ENCODE data around the gene RAB31. TPM values are rescaled to one million over a fixed set of nuclear protein-coding genes. Genes with fewer than 3 reads are reported as not detected.
A peak's percentile ranks its signal among the peaks of the same experiment; 100 is the strongest.

RAB31 gene
- total RNA-seq, 4 donors from 2014 or later, result 27.1 to 54.4 (median 44.3) TPM

- no peak for TF ChIP-seq CTCF (IDR thresholded peaks at IDR 0.05)
- TF ChIP-seq POLR2A (IDR thresholded peaks at IDR 0.05), result no peak
- TF ChIP-seq EP300 (IDR thresholded peaks at IDR 0.05), result peak in 1 of 2 donors; percentile 57
These were observed 54.4 kb downstream of the RAB31 start for GRCh38 chr18:9762526-9762925.

GRCh38 chr18:9763157-9763556, 55.1 kb downstream of the RAB31 start:
- TF ChIP-seq CTCF (IDR thresholded peaks at IDR 0.05) (no peak), EP300 (IDR thresholded peaks at IDR 0.05) (no peak), POLR2A (IDR thresholded peaks at IDR 0.05) (no peak)
- Histone ChIP-seq H3K4me3 (no peak overlapping the region), H3K4me1 (peaks cover 0 to 28% (median 3%) of the 10 kb centered on the region in 4 donors), H3K36me3 (no peaks in the 10 kb centered on the region), H3K9me3 (no peaks in the 10 kb centered on the region), H3K27ac (peak overlapping the region in 1 of 4 donors; percentile 15), H3K27me3 (no peaks in the 10 kb centered on the region)
- DNase-seq (ENCODE audit: low spot score in 2 of 2), result no peak
- WGBS, 2 donors, result 94 to 96% methylated on average over 5 of the region's 5 CpGs

More at GRCh38 chr18:9762526-9762925, 54.4 kb downstream of the RAB31 start:
- Histone ChIP-seq H3K4me1 (peaks cover 0 to 28% (median 3%) of the 10 kb centered on the region in 4 donors), H3K4me3 (no peak overlapping the region), H3K27me3 (no peaks in the 10 kb centered on the region), H3K36me3 (no peaks in the 10 kb centered on the region), H3K27ac (peak overlapping the region in 1 of 4 donors; percentile 22), H3K9me3 (no peaks in the 10 kb centered on the region)
- no peak for DNase-seq (ENCODE audit: low spot score in 2 of 2)
- WGBS, 2 donors, result 90% methylated on average over 5 of the region's 5 CpGs

- peak overlapping the region in 2 of 4 donors; percentile 5 to 15 for H3K27ac ChIP-seq
- no peaks in the 10 kb centered on the region for H3K27me3 ChIP-seq
- H3K36me3 ChIP-seq, result no peaks in the 10 kb centered on the region
- no peak for TF ChIP-seq POLR2A (IDR thresholded peaks at IDR 0.05)
- TF ChIP-seq CTCF (IDR thresholded peaks at IDR 0.05), result no peak
- TF ChIP-seq EP300 (IDR thresholded peaks at IDR 0.05), result no peak
- H3K4me1 ChIP-seq, result peaks cover 0 to 28% (median 3%) of the 10 kb centered on the region in 4 donors
- no peak for DNase-seq (ENCODE audit: low spot score in 2 of 2)
- H3K9me3 ChIP-seq, result no peaks in the 10 kb centered on the region
- WGBS, 2 donors, result 48% methylated on average over 7 of the region's 7 CpGs
- no peak overlapping the region for H3K4me3 ChIP-seq
These were observed 55.9 kb downstream of the RAB31 start for GRCh38 chr18:9764011-9764481.

- Histone ChIP-seq H3K9me3 (no peaks in the 10 kb centered on the region), H3K4me1 (peaks cover 0 to 36% (median 6%) of the 10 kb centered on the region in 4 donors), H3K27ac (peak overlapping the region in 1 of 4 donors; percentile 14), H3K27me3 (no peaks in the 10 kb centered on the region), H3K36me3 (no peaks in the 10 kb centered on the region), H3K4me3 (no peak overlapping the region)
- TF ChIP-seq CTCF (IDR thresholded peaks at IDR 0.05) (no peak), POLR2A (IDR thresholded peaks at IDR 0.05) (no peak), EP300 (IDR thresholded peaks at IDR 0.05) (no peak)
- no peak for DNase-seq (ENCODE audit: low spot score in 2 of 2)
- WGBS, 2 donors, result 66 to 71% methylated on average over 4 of the region's 4 CpGs
These were observed 57.4 kb downstream of the RAB31 start for GRCh38 chr18:9765501-9765900.

GRCh38 chr18:9766076-9766481, 58.0 kb downstream of the RAB31 start:
- DNase-seq (ENCODE audit: low spot score in 2 of 2), result no peak
- 62 to 71% methylated on average over 11 of the region's 11 CpGs for WGBS, 2 donors
- no peak overlapping the region for H3K27ac ChIP-seq
- H3K27me3 ChIP-seq, result no peaks in the 10 kb centered on the region
- TF ChIP-seq EP300 (IDR thresholded peaks at IDR 0.05), result no peak
- no peak for TF ChIP-seq POLR2A (IDR thresholded peaks at IDR 0.05)
- no peak for TF ChIP-seq CTCF (IDR thresholded peaks at IDR 0.05)
- no peaks in the 10 kb centered on the region for H3K36me3 ChIP-seq
- H3K4me3 ChIP-seq, result no peak overlapping the region
- no peaks in the 10 kb centered on the region for H3K9me3 ChIP-seq
- H3K4me1 ChIP-seq, result peaks cover 0 to 40% (median 6%) of the 10 kb centered on the region in 4 donors

Data from tibial nerve (tissue), 4 donors.